Hepatic stellate cell (primary cell): ENCODE results near the gene IL17A.

ENCODE experiments used
- DNase-seq: peaks from one replicate; pipeline ENCODE4 v3.0.0; 2011; ENCODE audit warnings: low spot score

Gene IL17A

DNA sequence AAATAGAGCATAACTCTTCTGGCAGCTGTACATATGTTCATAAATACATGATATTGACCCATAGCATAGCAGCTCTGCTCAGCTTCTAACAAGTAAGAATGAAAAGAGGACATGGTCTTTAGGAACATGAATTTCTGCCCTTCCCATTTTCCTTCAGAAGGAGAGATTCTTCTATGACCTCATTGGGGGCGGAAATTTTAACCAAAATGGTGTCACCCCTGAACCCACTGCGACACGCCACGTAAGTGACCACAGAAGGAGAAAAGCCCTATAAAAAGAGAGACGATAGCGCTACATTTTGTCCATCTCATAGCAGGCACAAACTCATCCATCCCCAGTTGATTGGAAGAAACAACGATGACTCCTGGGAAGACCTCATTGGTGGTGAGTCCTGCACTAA is at the start of gene IL17A:
Gene IL17A, plus strand, starts transcription at position 301 of the 400 bp plus-strand sequence. Its CDS starts 57 bp downstream, at position 358.
- no peak for DNase-seq

DNA sequence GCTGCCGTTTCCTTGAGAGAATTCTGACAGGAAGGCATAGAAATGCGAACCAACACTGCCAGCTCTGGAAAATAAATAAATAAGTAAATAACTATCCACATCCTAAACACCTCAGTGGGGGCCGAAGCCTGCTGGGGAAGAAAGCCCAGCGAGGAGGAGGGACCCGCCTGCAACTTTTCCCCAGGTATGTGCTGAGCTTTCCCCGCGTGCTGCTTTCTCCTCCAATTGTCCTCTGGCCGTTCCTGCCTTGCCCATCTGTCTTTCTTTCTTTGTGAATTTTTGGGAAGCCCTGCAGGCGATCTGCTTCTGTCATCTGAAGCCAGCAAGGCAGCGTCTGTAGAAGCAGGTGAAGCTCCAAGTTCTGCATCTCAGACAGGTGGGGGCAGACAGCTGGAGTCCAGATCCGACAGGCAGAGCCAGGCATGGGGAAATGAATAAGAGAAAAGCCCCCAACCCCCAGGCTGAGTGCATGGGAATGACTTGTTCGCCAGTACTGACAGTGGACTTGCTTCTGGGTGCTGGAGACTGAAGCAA is 49.2 kb upstream of the IL17A start:
- no peak for DNase-seq

DNA sequence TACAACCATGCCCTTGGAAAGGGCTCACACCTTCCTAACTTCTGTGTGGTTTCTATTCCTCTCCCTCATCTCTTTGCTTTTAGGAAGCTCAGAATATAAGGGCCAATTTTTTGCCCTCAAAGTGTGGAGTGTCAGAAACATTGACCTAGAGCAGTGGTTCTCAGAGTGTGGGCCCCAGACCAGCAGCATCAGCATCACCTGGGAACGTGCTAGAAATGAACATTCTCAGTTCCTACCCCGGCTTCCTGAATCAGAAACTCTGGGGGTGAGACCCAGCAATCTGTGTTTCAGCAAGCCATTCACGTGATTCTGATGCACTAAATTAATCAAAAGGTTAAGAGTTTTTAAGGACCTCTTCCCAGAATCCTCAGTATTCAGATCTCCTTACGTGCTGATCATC is 47.9 kb upstream of the IL17A start:
- DNase-seq: no peak

DNA sequence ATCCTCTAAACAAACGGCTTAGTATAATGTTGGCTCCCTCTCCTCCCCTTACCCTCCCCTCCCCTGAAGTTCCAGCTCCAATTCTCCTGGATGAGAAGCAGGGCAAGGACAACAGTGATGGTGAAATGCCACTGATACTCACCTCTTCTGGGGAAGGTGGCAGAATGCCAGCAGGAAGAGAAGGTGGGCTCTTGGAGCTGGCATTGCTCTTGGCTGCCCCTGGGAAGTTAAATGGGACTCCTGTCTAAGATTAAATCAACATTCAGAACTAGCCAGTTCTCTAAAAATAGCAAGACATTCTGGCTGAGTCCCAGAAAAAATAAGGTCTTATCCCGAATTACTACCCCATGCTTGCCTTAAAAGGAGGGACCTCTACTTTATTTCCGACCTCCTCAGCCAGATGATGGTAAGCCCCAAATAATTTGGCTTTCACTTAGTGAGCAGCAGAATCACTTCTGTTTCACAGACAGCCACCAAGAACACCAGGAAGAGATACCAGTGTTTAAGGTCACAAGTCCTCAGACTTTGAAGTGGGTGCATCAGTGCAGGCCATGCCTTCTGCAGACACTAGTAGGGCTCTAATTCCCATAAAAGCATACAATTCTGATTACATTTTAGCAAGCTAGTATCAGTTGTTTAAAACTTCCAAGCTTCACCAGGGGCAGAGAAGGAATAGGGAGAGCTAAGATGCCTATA is 46.0 kb upstream of the IL17A start:
- no peak for DNase-seq

DNA sequence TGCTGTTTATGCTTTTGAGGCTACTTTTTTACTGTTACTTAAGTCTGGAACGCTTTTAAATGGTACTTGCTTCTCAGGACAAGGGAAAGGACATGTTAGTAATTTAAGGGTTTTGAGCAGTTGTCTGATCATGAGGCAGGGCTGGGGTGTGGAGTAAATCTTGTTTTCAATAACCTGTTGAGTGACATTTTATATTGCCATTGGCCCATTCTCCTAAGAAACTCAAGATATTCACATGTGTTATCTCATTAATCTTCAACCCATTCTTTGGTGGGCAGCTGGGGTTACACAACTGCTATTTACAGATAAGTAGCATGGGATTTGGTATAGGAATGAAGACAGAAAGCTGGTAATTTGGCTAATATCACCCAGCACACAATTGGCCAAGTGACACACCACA is 44.6 kb upstream of the IL17A start:
- no peak for DNase-seq

DNA sequence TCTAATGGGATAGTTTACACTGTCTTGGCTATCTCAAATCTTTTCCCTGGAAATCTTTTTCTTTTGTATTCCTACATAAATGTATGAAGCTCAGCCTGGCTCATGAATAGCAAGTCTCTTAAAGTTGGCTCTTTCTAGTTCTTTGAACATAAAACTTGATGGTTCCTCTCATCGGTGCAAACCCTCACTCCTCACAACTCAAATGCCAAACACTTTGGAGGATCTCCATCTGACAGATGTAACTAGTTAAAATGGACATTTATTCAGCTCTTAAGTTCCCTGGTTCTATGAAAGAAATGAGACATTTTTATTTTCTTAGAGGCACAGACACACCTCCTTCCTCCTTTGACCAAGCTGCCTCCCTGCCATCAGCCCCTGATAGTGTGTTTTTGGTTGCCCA is 43.6 kb upstream of the IL17A start:
- DNase-seq: no peak

DNA sequence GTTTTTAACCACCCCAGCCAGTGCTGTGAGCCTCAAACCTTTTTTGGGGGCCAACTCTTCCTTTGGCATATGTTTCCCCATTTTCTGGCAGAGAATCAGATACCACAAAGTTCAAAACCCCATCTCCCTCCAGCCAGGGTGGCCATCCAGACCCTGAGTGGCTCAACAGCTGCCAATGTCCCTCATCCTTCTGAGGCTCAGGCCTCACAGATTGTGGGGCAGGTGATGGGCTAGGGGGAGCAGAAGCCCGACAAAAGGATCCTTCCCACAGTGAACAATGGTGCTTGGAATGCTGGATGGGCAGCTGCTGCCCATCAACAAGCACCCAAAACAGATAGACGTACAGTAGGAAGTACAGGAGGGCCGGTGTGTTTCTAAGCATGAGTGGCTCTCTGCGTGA is 42.6 kb upstream of the IL17A start:
- no peak for DNase-seq

DNA sequence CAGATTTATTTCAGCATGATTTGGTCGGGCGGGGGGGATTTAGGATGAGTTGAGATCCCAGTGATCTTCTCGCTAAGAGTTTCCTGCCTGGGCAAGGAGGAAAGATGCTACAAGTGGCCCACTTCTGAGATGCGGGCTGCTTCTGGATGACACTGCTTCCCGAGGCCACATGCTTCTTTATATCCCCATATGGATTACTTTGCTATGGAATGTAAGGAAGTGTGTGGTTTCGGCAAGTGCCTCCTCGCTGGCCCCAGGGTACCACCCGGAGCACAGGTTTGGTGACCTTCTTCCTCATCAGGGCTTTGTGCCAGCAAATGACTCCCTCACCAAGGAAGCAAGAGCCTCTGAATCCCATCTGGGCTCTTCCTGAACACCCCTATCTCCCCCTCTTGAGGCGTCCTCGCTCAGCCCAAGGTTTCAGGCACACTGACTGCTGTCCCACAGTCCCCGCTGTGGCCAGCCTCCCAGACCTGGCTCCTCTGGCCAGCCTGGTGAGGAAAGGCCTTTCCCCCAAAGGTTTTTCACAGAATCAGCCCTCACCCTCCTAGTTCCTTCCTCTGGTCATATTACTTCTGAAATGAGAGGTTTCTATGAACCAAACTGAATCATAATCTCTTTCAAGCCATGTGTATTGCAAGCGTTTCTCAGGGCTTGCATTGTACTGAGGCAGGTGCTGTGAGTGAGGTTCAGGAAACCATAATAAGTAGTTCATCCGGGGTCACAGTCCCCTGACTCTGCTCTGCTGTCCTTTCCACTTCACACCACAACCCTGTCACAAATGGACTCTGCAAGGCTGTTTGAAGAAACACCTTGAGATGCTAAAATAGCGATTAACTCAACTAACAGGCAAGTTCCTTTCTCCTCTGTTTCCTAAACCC is 41.7 kb upstream of the IL17A start:
- DNase-seq: no peak

DNA sequence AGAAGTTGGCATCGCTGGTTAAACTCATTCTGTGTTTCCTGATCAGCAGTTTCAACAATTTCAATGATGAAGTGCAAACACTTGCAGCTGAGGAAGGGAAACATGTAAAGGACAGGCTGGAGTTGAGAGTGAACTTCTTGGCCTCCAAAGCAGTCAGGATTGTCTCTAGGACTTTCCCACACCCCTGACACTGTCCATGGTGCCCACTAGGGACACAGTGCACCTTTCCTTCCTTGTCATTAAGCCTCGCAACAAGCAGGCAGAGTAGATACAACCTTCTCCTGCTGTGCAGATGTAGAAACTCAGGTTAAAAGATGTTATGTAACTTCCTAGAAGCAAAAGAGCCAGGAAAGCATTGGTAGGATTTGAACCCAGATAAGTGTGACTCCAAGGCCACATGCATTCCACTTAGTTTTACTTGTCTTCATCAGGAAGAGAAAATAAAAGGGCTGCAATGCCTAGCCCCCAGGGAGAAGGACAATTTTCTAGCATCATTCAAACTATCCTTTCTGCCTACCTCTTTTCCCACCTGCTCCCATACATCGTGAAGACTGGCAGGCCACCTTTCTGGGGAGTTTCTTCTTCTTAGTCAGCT is 39.2 kb upstream of the IL17A start:
- DNase-seq: no peak

DNA sequence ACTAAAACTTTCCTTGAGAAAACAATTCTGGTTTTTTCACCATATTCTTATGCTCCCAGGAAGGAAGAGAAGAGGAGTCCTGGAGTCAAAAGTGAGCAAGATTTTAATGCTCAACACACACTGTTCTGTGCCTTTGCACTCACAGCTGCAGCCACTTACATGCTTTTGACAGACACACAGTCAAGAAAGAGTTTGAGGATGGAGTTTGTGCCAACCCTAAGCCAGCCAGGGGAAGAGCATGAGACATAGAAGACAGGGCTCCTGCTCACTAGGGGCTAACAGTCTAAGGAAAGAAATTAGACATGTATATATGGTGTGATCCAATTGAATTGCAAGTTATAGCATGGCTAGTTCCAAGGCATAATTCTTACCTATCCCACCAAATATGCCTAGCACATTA is 37.1 kb upstream of the IL17A start:
- DNase-seq: no peak

DNA sequence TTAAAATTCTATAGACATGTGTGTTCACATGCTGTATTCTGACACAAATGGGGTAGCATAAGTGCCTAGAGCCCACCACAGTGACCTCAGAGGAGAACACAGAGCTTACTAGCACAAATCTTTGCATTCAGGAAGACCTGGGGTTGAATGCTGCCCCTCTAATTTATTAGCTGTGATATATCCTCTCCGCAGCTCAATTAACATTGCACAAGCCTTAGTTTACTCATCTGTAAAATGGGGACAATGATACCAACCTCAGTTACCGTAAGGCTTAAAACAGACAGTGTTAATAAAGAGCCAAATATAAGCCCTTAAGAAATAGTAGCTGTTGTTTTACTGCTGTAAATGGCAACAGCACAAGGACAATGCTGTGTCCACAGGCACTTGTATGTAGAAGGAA is 36.2 kb upstream of the IL17A start:
- no peak for DNase-seq

DNA sequence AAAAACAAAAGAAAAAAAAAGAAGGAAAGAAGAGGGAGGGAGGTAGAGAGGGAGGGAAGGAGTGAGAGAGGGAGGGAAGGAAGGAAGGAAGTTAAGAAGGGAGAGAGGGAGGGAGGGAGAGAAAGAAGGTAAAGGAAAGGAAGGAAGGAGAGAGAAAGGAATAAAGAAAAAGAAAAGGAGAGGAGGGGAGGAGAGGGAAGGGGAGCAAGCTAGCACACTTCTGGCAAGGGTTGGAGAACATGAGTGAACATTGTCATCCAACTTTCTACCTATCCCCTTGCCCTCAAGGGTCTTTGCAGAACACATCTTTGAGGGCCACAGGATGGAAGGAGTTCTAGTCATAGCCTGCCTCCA is 34.1 kb upstream of the IL17A start:
- no peak for DNase-seq

DNA sequence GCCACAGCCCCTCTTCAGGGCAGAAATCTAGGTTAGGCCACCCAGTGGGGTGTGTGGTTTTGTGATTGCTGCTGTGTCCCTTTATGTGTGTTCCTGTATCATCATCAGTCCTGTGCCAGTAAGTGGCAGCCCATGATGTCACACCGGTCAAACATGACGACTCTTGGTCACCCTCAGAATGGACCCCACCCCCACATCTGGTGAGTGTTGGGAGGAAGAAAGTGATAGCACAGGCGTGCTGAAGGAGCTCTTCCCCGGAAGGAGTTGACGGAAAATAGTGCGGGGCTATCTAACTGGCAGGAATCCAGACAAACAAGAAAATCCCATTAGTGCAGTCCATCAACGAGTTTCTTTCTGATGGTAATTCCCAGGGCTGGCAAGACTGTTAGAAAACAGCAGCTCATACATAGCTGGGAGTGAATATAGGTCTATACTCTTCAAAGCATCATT is 33.4 kb upstream of the IL17A start:
- DNase-seq: no peak

DNA sequence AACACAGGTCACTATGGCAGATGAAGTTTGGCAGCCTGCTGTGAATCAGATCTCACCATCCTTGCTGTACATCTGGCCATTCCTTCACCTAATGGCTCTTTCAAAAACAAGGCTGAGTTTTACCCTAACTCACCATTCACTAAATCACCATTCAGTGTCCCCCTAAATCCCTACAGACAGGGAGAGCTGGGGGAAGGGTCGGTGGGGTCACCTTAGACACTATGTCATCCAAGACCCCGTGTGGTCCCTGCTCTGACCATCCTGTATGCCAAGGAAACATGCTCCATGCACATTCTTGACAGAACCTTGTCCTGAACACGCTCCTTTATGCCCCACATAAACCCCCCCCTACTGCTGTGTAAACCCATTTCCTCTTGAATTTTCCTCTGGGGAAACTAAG is 31.8 kb upstream of the IL17A start:
- DNase-seq: no peak

DNA sequence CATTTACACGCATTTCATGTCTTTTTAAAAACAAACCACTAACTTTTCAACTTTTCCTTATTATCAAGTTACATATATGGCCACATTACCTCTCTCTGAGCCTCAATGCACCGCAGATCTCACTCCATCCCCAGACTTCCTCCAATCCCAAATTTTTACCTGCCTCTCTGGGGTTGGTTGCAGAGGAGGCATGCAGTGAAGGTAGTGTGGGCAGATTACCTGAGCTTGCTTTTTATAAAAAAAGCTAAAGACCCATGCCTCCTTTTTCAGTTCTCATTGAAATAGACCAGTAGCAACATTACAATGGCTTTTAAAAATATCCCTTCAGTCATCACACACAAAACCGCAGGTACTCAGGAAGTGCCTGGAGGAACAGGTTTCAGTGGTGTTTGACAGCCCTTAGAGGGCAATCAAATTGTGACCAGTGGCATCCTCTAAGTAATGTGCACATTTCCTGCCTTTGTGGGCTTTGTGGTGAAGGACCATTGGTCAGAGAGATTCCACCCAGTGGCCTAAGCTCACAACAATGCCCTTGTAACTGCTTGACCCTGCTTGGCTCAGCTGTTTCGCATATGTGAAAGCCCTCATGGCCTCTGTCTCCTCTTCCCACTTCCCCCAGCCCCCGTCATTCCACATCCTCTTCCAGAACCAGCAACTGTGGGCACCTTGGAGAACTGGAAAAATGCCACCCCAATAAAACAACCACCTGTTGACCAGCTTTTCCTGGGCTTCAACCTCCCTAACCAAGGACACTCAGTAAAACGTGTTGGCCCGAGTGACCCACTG is 30.2 kb upstream of the IL17A start:
- no peak for DNase-seq

DNA sequence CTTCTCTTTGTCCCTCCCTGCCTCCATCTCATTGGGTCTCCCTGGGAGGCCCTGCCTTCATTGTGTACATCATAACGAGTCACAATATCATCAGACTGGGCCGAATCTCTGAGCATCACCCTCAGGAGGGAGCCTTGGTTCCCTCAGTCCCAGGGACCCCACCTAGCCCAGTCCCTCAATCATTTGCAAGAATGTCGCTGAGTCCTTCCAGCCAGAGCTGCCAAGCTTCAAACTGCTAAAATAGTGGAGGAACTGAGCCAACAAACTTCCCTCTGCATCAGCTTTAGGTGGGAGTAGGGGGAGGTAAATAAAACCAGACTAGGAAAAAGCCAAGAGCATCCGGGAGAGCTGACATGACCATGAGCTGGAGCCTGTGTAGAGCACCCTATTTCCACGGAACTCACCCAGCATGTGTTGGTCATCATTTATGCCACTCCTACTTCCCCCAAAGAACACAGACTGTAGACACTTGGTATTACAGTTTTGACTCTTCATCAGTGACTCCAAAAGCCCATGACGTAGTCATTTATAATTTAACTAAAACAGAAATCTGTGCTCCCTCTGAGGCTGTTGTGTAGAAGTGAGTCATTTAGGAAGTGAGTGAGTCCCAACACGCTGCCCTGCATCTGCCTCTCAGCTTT is 28.8 kb upstream of the IL17A start:
- no peak for DNase-seq

DNA sequence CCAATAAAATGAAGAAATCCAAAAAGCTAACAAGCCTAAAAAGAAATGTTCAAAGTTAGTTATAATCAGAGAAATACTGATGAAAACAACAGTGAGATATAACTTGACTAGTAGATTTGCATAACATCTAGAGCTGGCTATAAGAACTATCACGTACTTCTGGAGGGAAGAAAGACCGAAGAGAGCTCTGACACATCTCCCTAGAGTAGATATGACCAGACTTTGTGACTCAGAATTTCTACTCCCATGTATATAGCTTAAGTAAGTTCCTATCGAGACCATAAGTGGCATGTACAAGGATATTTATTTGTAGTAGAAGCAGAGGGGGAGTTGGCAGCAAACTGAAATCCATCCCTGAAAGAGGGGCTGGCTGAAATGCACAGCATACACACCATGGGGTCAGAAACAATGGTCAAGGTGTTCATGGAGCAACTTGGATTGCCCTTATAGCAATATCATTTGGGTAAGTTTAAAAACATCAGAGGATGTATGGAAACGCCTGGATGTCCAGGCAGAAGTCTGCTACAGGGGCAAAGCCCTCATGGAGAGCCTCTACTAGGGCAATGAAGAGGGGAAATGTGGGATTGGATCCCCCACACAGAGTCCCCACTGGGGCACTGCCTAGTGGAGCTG is 25.6 kb upstream of the IL17A start:
- no peak for DNase-seq

DNA sequence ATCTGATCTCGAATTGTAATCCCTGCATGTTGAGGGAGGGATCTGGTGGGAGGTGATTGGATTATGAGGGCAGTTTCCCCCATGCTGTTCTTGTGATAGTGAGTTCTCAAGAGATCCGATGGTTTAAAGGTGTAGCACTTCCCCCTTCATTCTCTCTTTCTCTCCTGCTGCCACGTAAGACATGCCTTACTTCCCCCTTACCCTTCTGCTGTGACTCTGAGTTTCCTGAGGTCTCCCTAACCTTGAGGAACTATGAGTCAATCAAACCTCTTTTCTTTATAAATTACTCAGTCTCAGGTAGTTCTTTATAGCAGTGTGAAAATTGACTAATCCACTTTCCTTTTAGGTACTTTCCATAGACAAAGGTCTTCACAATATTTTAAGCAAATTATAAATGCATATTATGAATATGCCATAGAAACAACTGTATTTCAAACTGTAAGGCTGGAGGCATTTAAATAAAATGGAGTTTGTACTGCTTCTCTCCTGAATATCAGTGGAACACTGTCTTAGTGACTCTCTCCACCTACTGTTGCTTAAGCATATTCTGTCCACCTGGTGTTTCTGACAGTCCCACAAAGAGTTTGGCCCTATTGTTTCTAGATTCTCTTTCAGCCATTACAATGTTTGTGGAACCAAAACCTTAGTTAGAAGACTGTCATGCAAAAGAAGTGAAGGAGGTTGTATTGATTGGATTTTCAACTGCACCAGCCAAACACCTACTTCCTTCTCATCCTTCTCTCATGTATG is 24.3 kb upstream of the IL17A start:
- DNase-seq: no peak

DNA sequence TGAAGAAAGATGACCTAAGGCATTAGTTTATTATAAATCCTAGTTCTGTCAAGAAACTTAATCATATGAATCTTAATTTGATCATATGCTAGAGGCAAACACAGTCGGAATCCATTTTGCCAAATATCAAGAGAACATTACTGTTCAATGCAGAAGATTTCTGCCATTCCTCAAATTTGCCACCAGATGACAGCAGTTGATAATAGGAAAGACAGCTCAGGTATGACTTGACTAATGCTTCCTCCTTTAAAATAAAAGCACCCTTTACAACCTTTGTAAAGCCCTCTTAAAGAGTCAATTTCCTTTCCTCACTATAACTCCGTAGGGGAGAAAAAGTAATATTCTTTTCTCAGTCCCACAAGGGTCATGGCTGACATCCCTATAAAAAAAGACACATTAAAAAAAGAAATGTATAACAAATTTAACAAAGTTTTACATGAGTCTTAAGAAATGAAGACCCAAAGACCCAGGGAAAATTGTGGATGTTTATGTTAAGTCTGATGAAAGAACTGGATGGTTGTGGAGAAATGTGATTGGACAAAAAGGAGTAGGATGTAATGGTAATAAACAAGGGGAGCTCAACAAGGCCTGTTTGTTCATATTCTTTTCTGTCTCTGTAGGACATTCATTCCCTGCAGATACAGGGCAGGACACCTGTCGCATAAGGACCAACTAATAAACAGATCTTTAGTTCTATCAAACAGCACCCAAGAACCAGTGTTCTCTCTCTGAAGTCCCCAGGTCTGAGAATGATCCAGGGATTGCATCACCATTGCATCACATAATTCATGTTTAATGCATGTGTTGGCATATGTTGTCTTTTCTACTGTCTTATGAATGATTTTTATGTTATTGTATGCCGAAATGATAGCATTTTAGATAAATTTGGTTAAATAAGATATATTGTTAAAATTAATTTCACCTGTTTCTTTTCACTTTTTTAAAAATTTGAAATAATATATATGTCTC is 23.0 kb upstream of the IL17A start:
- DNase-seq: no peak
